Fibroblast of skin of left quadriceps (primary cell): Measurements from ENCODE around the gene MAPK9.

Experiments
- DNase-seq, 2 experiments: peaks; one replicate each; pipeline ENCODE4 v3.0.0-alpha.2; 2013; ENCODE audit warnings: low read depth in 2 of 2

Gene MAPK9

GRCh38 chr5:180294913-180295555 is 3.2 kb upstream of the MAPK9 start:
- DNase-seq, result no peak

- no peak for DNase-seq
Measured at GRCh38 chr5:180294411-180294810, 2.5 kb upstream of the MAPK9 start.

- no peak for DNase-seq
Measured at GRCh38 chr5:180291234-180291940, 496 bp downstream of the MAPK9 start.

- DNase-seq, result no peak
Measured at GRCh38 chr5:180290568-180291233, 1.2 kb downstream of the MAPK9 start.

- DNase-seq, result no peak
Measured at GRCh38 chr5:180289966-180290365, 1.9 kb downstream of the MAPK9 start.

- DNase-seq, result no peak
Measured at GRCh38 chr5:180289433-180289832, 2.5 kb downstream of the MAPK9 start.

- no peak for DNase-seq
Measured at GRCh38 chr5:180287868-180288267, 4.0 kb downstream of the MAPK9 start.

GRCh38 chr5:180287404-180287803 is 4.5 kb downstream of the MAPK9 start:
- no peak for DNase-seq

- no peak for DNase-seq
Measured at GRCh38 chr5:180284149-180284548, 7.7 kb downstream of the MAPK9 start.

- DNase-seq, result no peak
Measured at GRCh38 chr5:180283026-180283615, 8.8 kb downstream of the MAPK9 start.

- DNase-seq, result no peak
Measured at GRCh38 chr5:180282281-180282680, 9.6 kb downstream of the MAPK9 start.

- DNase-seq, result no peak
Measured at GRCh38 chr5:180281706-180282105, 10.2 kb downstream of the MAPK9 start.

- DNase-seq, result no peak
Measured at GRCh38 chr5:180274695-180275094, 17.2 kb downstream of the MAPK9 start.

- DNase-seq, result no peak
Measured at GRCh38 chr5:180271221-180271620, 20.7 kb downstream of the MAPK9 start.

- no peak for DNase-seq
Measured at GRCh38 chr5:180259260-180259611, 32.6 kb downstream of the MAPK9 start.

- DNase-seq, result no peak
Measured at GRCh38 chr5:180253036-180253824, 38.7 kb downstream of the MAPK9 start.

- DNase-seq, result no peak
Measured at GRCh38 chr5:180251887-180252286, 40.0 kb downstream of the MAPK9 start.

GRCh38 chr5:180251141-180251540 is 40.7 kb downstream of the MAPK9 start:
- DNase-seq, result no peak

GRCh38 chr5:180250329-180250728 is 41.6 kb downstream of the MAPK9 start:
- no peak for DNase-seq

- DNase-seq, result no peak
Measured at GRCh38 chr5:180241600-180241999, 50.3 kb downstream of the MAPK9 start.

- DNase-seq, result no peak
Measured at GRCh38 chr5:180238631-180239030, 53.3 kb downstream of the MAPK9 start.

GRCh38 chr5:180235846-180236245 is 56.0 kb downstream of the MAPK9 start:
- DNase-seq, result no peak
